ENCODE results near the gene CBX4. TPM values are rescaled to one million over a fixed set of nuclear protein-coding genes. Genes with fewer than 3 reads are reported as not detected.

Gene CBX4
- total and polyA plus RNA-seq, 2 of the 4 experiments (the other 2 are of a cell fraction), result 3.2 to 9.4 TPM

DNA sequence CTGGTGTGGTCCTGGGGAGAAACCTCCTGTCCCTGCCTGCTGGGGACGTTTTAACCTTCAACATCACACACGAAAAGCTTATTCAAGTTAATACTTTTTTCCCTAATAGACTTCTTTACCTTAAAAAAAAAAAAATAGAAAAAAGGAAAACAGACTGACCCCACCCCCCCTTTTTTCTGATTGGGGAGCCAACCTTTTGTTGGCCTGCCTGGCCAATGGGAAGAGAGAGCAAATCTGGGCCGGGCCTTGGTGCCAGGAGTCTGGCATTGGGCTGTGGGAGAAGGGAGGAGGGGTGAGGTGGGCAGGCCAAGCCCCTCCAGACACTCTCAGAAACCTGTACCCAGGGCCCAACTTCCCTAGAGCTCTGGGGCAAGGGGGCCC is 45.3 kb downstream of the CBX4 start:
- H2AK5ac ChIP-seq (ENCODE audit: low read depth, low read length), result peak overlapping the region; percentile 71; the same call in 1 of the 2 replicates
- peak overlapping the region; percentile 86 for H3K4me2 ChIP-seq (ENCODE audit: low read depth, low read length)
- H3K23ac ChIP-seq (ENCODE audit: low read depth, low read length), result peak overlapping the region; percentile 91; the same call in 1 of the 2 replicates
- TF ChIP-seq MXI1 (IDR thresholded peaks at IDR 0.05; ENCODE audit: borderline replicate concordance, low read depth, low read length) (no peak), RCOR1 (IDR thresholded peaks at IDR 0.05; ENCODE audit: insufficient replicate concordance, low read length) (peak; percentile 1), SMC3 (IDR thresholded peaks at IDR 0.05; ENCODE audit: low read depth, low read length) (no peak), FOS (IDR thresholded peaks at IDR 0.05; ENCODE audit: low read depth, low read length) (peak; percentile 16; the same call in 1 of the 2 replicates), MAZ (IDR thresholded peaks at IDR 0.05; ENCODE audit: borderline replicate concordance, low read depth, low read length) (0 out of 2 replicates have a peak, but pooled peaks have one; percentile 8)
- peak overlapping the region; percentile 76; the same call in 2 of the 3 replicates for H2BK15ac ChIP-seq (ENCODE audit: low read depth, low read length)
- peak overlapping the region; percentile 95 for H2BK5ac ChIP-seq (ENCODE audit: low read depth, low read length, poor library complexity, severe bottlenecking)
- H3K4me3 ChIP-seq (ENCODE audit: insufficient read depth, low read depth, low read length), result peak overlapping the region; percentile 40; the same call in 1 of the 2 replicates
- DNase-seq, result no peak
- peaks cover 41% of the 10 kb centered on the region for H3K27me3 ChIP-seq (ENCODE audit: control insufficient read depth, insufficient read depth, low read length)
- no peaks in the 10 kb centered on the region; the same call in 1 of the 2 replicates for H3K9me3 ChIP-seq (ENCODE audit: control insufficient read depth, insufficient read depth, low read length)
- peak overlapping the region; percentile 63 for H2BK20ac ChIP-seq (ENCODE audit: low read depth, low read length)
- no CpG with 5 or more reads among the region's 3 CpGs for WGBS, 2 experiments (ENCODE audit: extremely low coverage in 2 of 2, insufficient read length in 1 of 2)
- H3K9me1 ChIP-seq (ENCODE audit: insufficient read depth, low read length), result peaks cover 5% of the 10 kb centered on the region; the same call in 1 of the 2 replicates
- BruUV-seq (replicated peaks), result no TSS peak
- H4K5ac ChIP-seq (ENCODE audit: low read depth, low read length), result peak overlapping the region; percentile 25; the same call in 1 of the 2 replicates
- H3K4me1 ChIP-seq (ENCODE audit: control insufficient read depth, insufficient read depth, low read length), result peaks cover 17% of the 10 kb centered on the region
- peak overlapping the region; percentile 60 for H3K9ac ChIP-seq (ENCODE audit: low read depth, low read length)
- peak overlapping the region; percentile 79; the same call in 1 of the 2 replicates for H3K56ac ChIP-seq (ENCODE audit: extremely low read depth, insufficient read depth, low read length)
- H3K27ac ChIP-seq (ENCODE audit: insufficient read depth, low read length), result peak overlapping the region; percentile 90
- H2BK120ac ChIP-seq (ENCODE audit: low read depth, low read length), result peak overlapping the region; percentile 86
- ChIA-PET CTCF (interaction anchor here (1.1 to 1.2 kb wide), 2 partner anchors 17 to 46 kb away, joined by 3 to 5 read pairs; no protein-coding TSS in a partner anchor), POLR2A (ENCODE audit: unreplicated experiment) (no interaction called here)
- peak overlapping the region; percentile 90 for H2AFZ ChIP-seq (replicated peaks; ENCODE audit: low read length, poor library complexity)
- peak overlapping the region; percentile 74 for H2AK9ac ChIP-seq (replicated peaks; ENCODE audit: low read depth, low read length, poor library complexity)
- peak overlapping the region in 1 of 2 experiments; percentile 93; a peak in 2 of 4 replicates for H4K8ac ChIP-seq (ENCODE audit: low read depth in 2 of 2, low read length in 2 of 2)
- peak overlapping the region; percentile 53 for H3K14ac ChIP-seq (replicated peaks; ENCODE audit: low read depth, low read length)
- peak overlapping the region; percentile 80 for H4K91ac ChIP-seq (ENCODE audit: insufficient read depth, low read depth, low read length)
- dilution Hi-C loops (cut with HindIII; ENCODE audit: low sequenced_read_pairs, unreplicated experiment) (no loop called here), in situ Hi-C loops (cut with MboI; ENCODE audit: low sequenced_read_pairs) (loop anchor here (5.0 kb wide), 1 partner anchor 193 kb away; no protein-coding TSS in a partner anchor), intact Hi-C loops (cut with micrococcal nuclease) (loop anchor here (1.0 to 2.0 kb wide), 2 partner anchors 45 to 199 kb away; partner anchors contain the start of gene CBX4)
- peaks cover 9% of the 10 kb centered on the region; the same call in 1 of the 2 replicates for H3K36me3 ChIP-seq (ENCODE audit: control insufficient read depth, insufficient read depth, low read length)
- peak; percentile 9 for ATAC-seq (ENCODE audit: low read depth)
- peak overlapping the region; percentile 91 for H3K4ac ChIP-seq (ENCODE audit: low read depth, low read length)
- H3K18ac ChIP-seq (ENCODE audit: low read depth, low read length), result peak overlapping the region; percentile 72
- peaks cover 14% of the 10 kb centered on the region for H4K20me1 ChIP-seq (ENCODE audit: insufficient read depth, low read length)
- peaks cover 8 to 23% of the 10 kb centered on the region in 2 experiments; a peak in 2 of 4 replicates for H3K79me1 ChIP-seq (ENCODE audit: low read depth in 1 of 2, low read length in 2 of 2)

Measured in IMR-90 (cell line).